GM12873 (cell line): ENCODE data around the gene LAMB3.

Experiments
- TF ChIP-seq, protein P1 (sequence below): IDR thresholded peaks from 2 replicates; pipeline ENCODE4 v1.5.1; 2012; ENCODE audit warnings: low read depth, mild to moderate bottlenecking, moderate library complexity, low read length, control low read depth; ENCODE audit not compliant: insufficient read depth; ENCODE audit errors: missing control alignments

The LAMB3 gene

DNA sequence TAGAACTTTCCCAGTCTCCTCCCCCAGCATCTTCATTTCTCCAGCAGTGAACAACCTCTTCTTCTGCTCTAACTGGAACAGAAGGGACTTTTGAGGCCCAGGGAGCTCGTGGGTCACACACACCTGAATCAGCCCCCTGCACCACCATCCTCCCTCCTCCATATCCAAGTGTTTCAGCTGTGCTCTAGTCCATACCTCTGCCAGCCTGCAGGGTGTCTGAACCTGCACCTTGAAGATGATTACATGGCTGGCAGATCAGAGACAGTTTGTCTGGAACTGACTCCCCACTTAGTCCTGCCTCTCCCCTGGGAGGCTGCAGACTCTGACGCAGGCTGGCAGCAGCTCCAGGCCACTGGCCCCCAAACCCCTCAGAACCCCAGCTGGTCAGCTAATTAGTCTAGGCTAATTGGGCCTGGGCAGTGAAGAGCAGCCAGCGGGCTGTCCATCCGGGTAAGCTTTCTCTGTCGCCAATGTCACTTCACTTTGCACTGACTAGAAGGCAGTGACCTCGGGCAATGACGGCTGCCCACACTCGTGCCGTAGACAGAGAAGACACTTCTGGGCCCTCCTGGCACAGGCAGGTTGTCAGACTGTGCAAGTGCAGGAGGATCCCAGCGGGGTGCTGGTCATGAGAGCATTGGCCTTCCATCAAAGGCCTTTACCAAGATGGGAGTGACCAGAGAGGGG is 56.5 kb downstream of the LAMB3 start:
- TF ChIP-seq, protein P1, sequence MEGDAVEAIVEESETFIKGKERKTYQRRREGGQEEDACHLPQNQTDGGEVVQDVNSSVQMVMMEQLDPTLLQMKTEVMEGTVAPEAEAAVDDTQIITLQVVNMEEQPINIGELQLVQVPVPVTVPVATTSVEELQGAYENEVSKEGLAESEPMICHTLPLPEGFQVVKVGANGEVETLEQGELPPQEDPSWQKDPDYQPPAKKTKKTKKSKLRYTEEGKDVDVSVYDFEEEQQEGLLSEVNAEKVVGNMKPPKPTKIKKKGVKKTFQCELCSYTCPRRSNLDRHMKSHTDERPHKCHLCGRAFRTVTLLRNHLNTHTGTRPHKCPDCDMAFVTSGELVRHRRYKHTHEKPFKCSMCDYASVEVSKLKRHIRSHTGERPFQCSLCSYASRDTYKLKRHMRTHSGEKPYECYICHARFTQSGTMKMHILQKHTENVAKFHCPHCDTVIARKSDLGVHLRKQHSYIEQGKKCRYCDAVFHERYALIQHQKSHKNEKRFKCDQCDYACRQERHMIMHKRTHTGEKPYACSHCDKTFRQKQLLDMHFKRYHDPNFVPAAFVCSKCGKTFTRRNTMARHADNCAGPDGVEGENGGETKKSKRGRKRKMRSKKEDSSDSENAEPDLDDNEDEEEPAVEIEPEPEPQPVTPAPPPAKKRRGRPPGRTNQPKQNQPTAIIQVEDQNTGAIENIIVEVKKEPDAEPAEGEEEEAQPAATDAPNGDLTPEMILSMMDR = no peak

DNA sequence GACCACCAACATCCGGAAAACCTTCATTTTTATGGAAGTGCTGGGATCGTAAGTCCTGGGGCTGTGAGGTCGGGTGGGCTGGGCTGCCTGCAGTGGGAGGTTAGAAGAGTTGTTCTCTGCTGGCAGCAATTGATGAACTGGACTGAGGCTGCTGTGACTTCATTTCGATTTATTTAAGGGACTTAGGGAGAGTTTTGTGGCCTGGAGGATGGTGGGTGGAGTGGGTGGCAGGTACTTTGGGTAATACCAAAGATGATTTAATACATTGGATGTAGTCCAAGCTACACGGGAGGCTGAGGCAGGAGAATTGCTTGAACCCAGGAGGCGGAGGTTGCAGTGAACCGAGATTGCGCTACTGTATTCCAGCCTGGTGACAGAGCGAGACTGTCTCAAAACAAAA is 57.2 kb downstream of the LAMB3 start:
- TF ChIP-seq, protein P1 = no peak

DNA sequence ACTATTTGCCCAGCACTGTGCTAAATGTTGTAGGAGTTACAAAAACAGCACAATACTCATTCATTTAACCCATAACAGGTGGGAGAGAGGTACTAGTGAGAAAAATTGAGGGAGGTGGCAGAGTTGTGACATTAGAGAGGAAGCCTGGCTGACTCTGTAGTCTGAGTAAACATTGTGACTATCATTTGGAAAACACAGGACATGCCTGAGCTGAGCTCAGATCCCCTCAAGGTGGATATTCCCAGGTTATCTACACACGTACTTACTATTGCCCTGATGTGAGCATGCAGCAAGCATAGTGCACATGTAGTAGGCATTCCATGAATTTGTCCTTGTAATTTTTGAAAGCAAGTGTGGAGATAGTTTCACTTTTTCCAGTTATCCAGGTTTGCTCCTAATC is 57.8 kb downstream of the LAMB3 start:
- TF ChIP-seq, protein P1 = no peak

DNA sequence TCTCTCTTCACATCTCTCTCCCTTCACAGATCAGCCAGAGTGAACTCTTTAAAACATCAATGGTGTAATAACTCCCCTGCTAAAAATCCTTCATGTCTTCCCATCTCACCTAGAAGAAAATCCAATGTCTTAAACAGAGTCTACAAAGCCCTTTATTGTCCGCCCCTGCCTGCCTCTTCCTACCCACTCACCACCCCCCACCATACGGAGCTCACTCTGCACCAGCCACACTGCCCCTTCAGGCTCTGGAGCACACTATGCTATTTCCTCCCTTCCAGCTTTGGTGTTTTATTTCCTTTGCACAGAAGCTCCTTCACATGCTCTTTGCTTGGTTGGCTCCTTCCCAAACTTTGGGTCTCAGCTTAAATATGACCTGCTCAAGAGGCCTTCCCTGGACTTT is 58.5 kb downstream of the LAMB3 start:
- TF ChIP-seq, protein P1 = no peak

DNA sequence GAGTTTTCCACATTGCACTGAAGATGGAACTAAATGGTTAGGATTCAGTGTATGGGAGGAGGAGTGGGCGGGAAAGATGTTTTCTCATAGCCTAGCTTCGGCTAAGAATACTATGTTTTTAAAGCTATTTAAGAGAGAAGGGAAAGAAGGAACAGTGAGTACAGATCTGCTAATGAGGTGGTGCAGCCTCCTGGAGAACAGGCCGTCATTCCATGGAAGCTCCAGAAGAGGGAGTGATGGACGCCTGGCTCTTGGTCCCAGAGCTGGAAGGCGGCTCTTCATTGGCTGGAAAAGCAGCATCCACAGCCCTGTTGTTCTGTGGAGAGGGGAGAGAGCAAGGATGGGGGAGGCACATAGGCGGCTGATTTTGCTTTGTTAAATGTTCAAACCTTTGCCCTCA is 61.8 kb downstream of the LAMB3 start:
- TF ChIP-seq, protein P1 = peak; percentile 10

DNA sequence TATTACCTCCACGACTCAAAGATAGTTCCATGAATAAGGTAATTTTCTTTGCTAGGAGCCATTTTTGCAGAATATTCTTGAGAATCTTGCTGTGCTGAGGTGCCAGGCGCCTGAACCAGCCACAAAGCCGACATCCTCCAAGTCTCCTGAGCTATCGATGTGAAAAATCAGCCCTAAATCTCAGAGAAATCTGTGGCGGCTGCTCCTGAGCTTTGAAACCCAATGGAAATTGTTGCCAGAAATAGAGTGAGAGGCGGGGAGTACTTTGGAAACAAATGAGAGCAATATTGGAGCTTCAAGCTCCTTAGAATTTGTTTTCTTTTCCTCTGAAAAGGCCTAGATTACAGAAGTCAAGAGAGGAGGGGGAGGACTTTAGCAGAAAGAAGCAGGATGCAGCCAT is 62.4 kb downstream of the LAMB3 start:
- TF ChIP-seq, protein P1 = no peak

DNA sequence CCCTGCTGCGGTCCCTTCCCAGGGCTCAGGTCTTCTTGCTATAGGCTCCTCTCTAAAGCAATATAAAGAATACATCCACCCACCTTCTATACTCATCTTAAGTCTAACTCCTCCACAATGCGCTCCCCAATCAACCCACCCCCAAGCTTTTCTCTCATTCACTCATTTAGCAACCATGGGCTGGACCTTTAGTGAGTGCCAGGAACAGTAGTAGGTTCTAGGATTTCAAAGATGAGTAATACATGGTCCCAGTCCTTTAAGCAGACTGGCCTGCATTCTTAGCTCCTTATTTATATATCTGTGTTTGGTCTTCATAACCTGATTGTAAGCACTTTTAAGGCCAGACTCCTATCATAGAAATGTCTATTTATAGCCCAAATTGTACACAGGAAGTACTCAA is 62.8 kb downstream of the LAMB3 start:
- TF ChIP-seq, protein P1 = no peak

DNA sequence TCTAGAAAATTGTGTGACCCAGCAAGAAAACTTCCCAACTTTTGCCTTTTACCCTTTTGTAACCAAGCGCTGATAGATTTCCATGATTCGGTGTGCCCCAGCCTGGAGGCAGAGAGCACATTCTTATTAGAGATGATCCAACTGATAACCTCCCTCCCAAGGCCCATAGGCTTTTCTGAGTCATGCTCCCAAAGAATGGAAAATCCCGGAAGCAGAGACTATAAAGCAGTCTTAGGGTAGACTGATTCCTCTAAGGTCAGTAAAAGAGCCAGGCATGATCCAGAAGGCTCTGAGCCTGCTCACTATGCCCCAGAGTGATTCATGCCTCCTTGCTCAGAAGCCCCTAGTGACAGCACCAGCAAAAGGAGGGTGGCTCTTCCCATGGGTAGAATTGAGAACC is 64.4 kb downstream of the LAMB3 start:
- TF ChIP-seq, protein P1 = no peak
